H1 (cell line): Measurements from ENCODE around the gene NME3. TPM values are rescaled to one million over a fixed set of nuclear protein-coding genes. Genes with fewer than 3 reads are reported as not detected.

Source experiments
- BRCA1 ChIP-seq: IDR thresholded peaks from 2 replicates; pipeline ENCODE4 v1.6.1; 2012; ENCODE audit warnings: low read depth, low read length, improper control_type of control experiment
- E2F6 ChIP-seq: IDR thresholded peaks from 2 replicates; pipeline ENCODE4 v1.6.1; 2012; ENCODE audit warnings: inconsistent platforms
- FOSL1 ChIP-seq: IDR thresholded peaks from 2 replicates; pipeline ENCODE4 v1.6.1; 2011; ENCODE audit warnings: mild to moderate bottlenecking, low read depth, low read length, moderate library complexity; ENCODE audit not compliant: insufficient read depth
- HDAC6 ChIP-seq: IDR thresholded peaks from one replicate; pipeline ENCODE4 v1.7.1; 2012; ENCODE audit warnings: low read depth, mild to moderate bottlenecking, inconsistent platforms, low read length, moderate library complexity
- NANOG ChIP-seq: IDR thresholded peaks from 2 replicates; pipeline ENCODE4 v1.6.1; 2011; ENCODE audit warnings: low read length, low read depth, mild to moderate bottlenecking, inconsistent platforms; ENCODE audit not compliant: insufficient read depth, poor library complexity, severe bottlenecking
- RBBP5 ChIP-seq: IDR thresholded peaks from 2 replicates; pipeline ENCODE4 v1.7.1; 2012; ENCODE audit warnings: low read depth, mild to moderate bottlenecking, inconsistent platforms, low read length, moderate library complexity, borderline replicate concordance
- TAF7 ChIP-seq: optimal IDR thresholded peaks from 2 replicates; pipeline ENCODE3; 2011; ENCODE audit warnings: low read depth, mild to moderate bottlenecking, inconsistent platforms, low read length, moderate library complexity, borderline replicate concordance
- polyA plus RNA-seq, 7 experiments: library from polyadenylated mRNA; depleted of rRNA in 3 of 7; stranded (reverse) in 5 of 7; unstranded in 2 of 7; fragments of >200 nt in 5 of 7; fragments of 200-250 nt in 2 of 7; gene quantifications; 1 replicate in 5 of 7; 2 replicates in 1 of 7; 4 replicates in 1 of 7; pipeline versions ENCODE4 v1.2.1 to v1.2.3, GENCODE V29; 2011 to 2013; ENCODE audit warnings: missing spikeins in 2 of 7, mixed read lengths in 2 of 7
- total RNA-seq: library from RNA; stranded (reverse); fragmentation: NEBNext Ultra II Directional; extraction: Animal tissue kit (Norgen Biotek cat#: 25700); gene quantifications from 2 replicates; pipeline ENCODE4 v1.2.1, GENCODE V29; 2021

The NME3 gene
- total and polyA plus RNA-seq, 2 of the 8 experiments (the other 6 are each of a cell fraction or from before 2014, with no cell fraction given): 72.5 to 163 TPM

GRCh38 chr16:1740234-1740633 is 31.1 kb downstream of the NME3 start (continued):
- TF ChIP-seq E2F6 (no peak), TAF7 (no peak), FOSL1 (no peak), BRCA1 (no peak), RBBP5 (no peak), HDAC6 (no peak), NANOG (no peak)
